GM18868 (cell line): ENCODE measurements around the gene AKR1B15.
A peak's percentile ranks its signal among the peaks of the same experiment; 100 is the strongest.
"Not testable (repeated sequence)": the region's sequence is repeated elsewhere in the genome, so short reads cannot be mapped to it uniquely, and the experiment has no call there.

Source experiments
- ATAC-seq: cut with Tn5 transposase; IDR thresholded peaks from one replicate; pipeline ENCODE4 v1.9.1; 2021; ENCODE audit warnings: mild to moderate bottlenecking, moderate library complexity; ENCODE audit not compliant: unreplicated experiment

The AKR1B15 gene

GRCh38 chr7:134532180-134532953, 16.5 kb upstream of the AKR1B15 start:
- no peak for ATAC-seq

- no peak for ATAC-seq
Measured at GRCh38 chr7:134532954-134533218, 16.0 kb upstream of the AKR1B15 start.

GRCh38 chr7:134533288-134533771, 15.6 kb upstream of the AKR1B15 start:
- ATAC-seq = no peak

- no peak for ATAC-seq
Measured at GRCh38 chr7:134534633-134535032, 14.3 kb upstream of the AKR1B15 start.

GRCh38 chr7:134535272-134535918, 13.5 kb upstream of the AKR1B15 start:
- ATAC-seq = no peak

- no peak for ATAC-seq
Measured at GRCh38 chr7:134535919-134536299, 13.0 kb upstream of the AKR1B15 start.

- not testable (repeated sequence) for ATAC-seq
Measured at GRCh38 chr7:134536558-134536957, 12.4 kb upstream of the AKR1B15 start.

GRCh38 chr7:134537273-134537781, 11.6 kb upstream of the AKR1B15 start:
- not testable (repeated sequence) for ATAC-seq

- ATAC-seq = no peak
Measured at GRCh38 chr7:134539380-134540004, 9.4 kb upstream of the AKR1B15 start.

- ATAC-seq = not testable (repeated sequence)
Measured at GRCh38 chr7:134541501-134542194, 7.3 kb upstream of the AKR1B15 start.

GRCh38 chr7:134542195-134542771, 6.6 kb upstream of the AKR1B15 start:
- no peak for ATAC-seq

GRCh38 chr7:134545380-134545779, 3.5 kb upstream of the AKR1B15 start:
- no peak for ATAC-seq

GRCh38 chr7:134545918-134546317, 3.0 kb upstream of the AKR1B15 start:
- ATAC-seq = no peak

GRCh38 chr7:134546955-134547354, 2.0 kb upstream of the AKR1B15 start:
- ATAC-seq = no peak

- peak; percentile 64 for ATAC-seq
Measured at GRCh38 chr7:134547397-134548054, 1.4 kb upstream of the AKR1B15 start.

GRCh38 chr7:134549366-134549765, 456 bp downstream of the AKR1B15 start:
- ATAC-seq = no peak

- ATAC-seq = no peak
Measured at GRCh38 chr7:134552105-134552504, 3.2 kb downstream of the AKR1B15 start.

- ATAC-seq = no peak
Measured at GRCh38 chr7:134553976-134554375, 5.1 kb downstream of the AKR1B15 start.

GRCh38 chr7:134554417-134554966, 5.6 kb downstream of the AKR1B15 start:
- no peak for ATAC-seq

- ATAC-seq = no peak
Measured at GRCh38 chr7:134557391-134557790, 8.5 kb downstream of the AKR1B15 start.
